GM18858 (cell line): ENCODE data around the gene KCNJ18.
"Not testable (repeated sequence)": the region's sequence is repeated elsewhere in the genome, so short reads cannot be mapped to it uniquely, and the experiment has no call there.

Experiments used
- ATAC-seq: cut with Tn5 transposase; IDR thresholded peaks from one replicate; pipeline ENCODE4 v1.9.1; 2021; ENCODE audit not compliant: unreplicated experiment

Gene KCNJ18

DNA sequence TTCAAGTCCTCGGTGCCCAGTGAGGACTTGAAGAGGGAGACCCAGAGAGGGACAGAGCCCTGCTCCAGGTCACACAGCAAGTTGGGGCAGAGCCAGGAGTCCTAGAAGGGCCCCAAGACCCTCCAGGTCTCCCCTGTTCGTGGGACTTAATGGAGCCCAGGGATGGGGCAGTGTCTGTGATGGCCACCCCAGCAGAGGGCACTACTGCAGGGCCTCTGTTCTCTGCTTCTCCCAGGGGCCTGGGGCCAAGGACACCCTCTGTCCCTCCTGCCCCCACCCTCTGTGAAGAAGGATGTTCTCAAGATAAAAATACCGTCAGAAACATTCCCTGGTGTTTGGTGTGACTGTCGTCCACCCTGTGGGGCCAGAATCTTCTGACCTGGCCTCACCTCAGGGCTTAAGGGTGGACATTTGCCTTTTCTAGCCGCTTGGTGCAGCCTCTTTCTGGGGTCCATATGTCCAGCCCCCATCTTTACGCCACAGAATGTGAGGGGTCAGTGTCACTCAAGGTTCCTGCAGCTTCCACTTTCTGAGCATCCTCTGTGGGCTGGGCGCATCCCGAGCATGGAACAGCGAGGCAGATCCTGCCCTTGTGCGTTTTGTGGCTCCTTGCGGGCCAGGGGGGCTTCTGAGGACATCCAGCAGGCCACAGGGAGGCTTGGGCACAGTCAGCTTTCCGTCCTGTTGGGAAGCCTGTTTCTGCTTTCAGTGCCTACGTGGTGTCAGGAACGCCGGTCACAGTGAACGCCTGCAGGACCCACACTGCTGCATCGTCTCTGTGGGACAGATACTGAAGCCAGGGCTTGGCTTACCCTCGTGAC is at the start of gene KCNJ18:
Gene KCNJ18, plus strand, starts transcription at position 641 of the 821 bp plus-strand sequence. CDS start 10,264 bp downstream, outside the sequence.
- not testable (repeated sequence) for ATAC-seq

DNA sequence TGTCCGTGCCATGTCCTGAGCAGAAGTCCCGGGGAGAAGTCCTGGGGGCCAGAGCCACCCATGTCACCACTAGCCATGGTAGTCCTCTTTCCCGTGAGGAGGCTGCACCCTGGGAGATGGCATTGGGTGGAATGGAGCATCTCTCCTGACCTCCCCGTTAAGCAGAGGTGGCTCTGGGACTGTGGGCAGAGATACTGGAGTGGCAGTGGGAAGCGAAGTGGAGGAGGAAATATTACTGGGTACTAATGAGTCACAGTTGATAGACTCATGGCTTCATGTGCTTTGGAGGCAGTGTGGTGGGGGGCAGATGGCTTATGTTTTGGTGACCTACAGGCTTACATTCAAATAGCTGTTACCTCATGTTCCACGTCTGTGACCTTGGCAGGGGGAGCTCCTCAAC is 44.2 kb upstream of the KCNJ18 start:
- ATAC-seq: not testable (repeated sequence)

DNA sequence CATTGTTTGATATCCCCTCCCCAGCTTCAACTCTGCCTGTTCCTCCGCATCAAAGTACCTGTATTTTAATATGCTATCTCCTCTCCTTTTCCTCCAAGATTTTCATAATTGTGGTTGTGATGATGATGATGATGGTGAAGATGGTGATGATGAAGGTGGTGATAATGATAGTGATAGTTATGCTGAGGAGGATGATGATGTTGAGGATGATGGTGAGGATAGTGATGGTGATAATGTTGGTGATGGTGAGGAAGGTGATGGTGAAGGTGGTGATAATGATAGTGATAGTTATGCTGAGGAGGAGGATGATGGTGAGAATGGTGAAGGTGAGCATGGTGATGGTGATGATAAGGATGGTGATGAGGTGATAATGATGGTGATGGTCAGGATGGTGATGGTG is 42.3 kb upstream of the KCNJ18 start:
- not testable (repeated sequence) for ATAC-seq

DNA sequence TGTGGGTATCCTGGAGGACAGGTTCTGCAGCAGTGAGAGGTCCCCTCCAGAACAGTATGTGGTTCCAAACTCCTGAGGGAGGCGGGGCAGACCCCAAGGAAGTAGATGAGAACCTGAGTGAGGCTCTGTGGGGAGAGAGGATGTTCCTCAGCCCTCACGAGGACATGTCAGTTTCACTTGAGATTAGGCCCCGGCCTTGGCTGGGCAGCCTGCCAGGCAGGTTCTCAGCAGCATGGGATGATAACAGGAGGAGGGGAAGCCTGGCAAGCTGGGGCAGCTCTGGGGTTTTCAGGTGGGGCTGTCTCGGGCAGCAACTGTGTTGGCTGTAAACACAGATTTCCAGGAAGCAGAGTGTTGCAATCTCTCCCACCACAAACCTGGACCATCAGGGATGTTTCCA is 40.3 kb upstream of the KCNJ18 start:
- ATAC-seq: not testable (repeated sequence)

DNA sequence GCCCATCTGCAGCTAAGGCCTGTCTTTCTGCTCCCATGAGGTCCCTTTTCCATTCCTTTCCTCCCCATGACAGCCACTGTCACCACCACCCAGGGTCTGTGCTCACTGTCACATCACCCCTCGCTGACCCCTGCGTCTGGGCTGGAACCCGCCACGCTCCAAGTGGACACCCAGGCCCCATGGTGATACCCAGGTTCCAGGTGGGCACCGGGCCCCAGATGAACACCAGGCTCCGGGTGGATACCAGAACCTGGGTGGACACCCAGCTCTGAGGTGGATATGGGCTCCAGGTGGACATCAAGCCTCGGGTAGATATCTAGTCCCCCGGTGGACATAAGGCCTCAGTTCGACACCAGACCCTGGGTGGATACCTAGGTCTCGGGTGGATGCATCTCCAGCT is 39.1 kb upstream of the KCNJ18 start:
- ATAC-seq: not testable (repeated sequence)

DNA sequence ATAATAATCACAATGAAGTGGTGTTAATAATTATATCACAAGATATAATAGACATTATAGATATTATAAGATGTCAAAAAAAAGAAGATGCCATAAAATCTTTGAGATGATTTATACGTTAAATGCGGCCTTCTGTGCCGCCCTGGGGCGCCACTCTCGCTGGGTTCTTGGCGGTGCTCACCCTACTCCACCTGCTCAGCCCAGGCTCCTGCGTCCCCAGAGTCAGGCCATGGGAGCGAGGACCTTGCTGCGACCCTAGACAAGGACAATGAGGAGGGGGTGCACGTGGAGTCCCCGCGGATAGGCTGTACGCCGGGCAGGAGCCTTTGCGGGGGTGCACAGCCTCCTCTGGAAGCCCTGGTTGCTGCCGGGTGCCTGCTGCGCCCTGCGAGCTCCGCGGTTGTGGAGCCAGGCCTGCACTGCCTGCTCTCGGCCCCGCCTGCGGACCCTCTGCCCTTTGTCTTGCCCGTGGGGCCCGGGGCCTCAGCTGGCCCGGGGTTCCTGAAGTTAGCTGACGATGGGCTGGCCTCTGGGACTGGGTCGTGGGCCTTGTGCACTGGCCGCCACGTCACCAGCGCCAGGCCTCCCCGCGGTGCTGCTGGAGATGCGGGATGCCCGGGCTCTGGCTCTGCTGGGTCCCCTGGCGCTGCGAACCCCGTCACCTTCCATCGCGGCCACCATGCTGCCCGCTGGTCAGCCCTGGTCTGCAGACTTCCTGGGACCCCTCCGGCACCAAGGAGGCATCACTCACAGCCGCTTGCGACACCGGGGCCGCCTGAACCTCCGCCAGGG is 35.6 kb upstream of the KCNJ18 start:
- not testable (repeated sequence) for ATAC-seq

DNA sequence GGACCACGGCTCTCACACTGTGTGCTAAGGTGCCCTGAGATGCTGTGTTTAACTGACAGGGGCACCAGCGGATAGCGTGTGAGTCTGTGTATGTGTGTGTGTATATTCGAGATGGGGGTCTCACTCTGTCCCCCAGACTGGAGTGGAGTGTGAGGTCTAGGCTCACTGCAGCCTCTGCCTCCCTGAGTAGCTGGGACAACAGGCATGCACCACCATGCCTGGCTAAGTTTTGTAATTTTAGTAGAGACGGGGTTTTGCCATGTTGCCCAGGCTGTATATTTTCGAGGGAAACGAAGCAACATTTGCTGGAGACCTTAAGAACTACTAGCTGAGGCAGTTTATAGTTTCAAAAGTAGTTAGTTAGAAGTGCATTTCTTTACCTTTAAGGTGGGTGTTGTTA is 32.7 kb upstream of the KCNJ18 start:
- not testable (repeated sequence) for ATAC-seq

DNA sequence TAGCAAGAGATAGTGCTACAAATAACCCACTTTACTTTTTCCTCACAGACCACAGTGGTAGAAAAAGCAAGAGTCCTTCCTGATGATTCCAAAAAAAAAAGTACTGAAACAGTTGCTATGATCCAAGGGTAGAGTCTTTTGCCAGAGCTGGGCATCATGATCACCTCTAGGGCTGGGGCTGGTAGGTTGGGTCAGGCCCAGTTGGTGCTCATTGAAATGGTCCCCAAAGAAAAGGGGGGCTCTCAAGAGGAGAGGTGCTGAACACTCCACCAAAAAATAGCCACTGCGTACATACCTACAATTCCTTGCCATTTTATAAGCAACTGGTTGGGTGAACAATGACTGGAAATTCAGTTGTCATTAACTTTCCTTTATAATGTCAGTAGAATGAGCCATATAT is 30.9 kb upstream of the KCNJ18 start:
- not testable (repeated sequence) for ATAC-seq

DNA sequence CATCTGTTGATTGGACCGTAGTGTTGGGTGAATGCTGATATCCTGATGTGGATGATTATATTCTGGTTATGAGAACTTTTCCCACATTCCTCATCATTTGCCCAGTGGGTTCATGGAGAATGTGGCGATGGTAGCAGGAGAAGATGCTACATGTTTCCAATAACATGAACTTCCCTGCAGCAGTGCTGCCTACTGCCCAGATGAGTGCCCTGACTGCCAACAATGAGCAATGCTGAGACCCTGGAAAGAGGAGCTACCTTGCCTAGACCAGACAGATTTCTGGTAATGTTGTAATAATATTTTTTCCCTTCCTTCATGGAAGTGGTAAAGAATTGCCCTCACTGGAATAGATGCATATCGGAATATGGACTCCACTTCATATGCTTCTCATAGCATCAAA is 29.2 kb upstream of the KCNJ18 start:
- ATAC-seq: not testable (repeated sequence)

DNA sequence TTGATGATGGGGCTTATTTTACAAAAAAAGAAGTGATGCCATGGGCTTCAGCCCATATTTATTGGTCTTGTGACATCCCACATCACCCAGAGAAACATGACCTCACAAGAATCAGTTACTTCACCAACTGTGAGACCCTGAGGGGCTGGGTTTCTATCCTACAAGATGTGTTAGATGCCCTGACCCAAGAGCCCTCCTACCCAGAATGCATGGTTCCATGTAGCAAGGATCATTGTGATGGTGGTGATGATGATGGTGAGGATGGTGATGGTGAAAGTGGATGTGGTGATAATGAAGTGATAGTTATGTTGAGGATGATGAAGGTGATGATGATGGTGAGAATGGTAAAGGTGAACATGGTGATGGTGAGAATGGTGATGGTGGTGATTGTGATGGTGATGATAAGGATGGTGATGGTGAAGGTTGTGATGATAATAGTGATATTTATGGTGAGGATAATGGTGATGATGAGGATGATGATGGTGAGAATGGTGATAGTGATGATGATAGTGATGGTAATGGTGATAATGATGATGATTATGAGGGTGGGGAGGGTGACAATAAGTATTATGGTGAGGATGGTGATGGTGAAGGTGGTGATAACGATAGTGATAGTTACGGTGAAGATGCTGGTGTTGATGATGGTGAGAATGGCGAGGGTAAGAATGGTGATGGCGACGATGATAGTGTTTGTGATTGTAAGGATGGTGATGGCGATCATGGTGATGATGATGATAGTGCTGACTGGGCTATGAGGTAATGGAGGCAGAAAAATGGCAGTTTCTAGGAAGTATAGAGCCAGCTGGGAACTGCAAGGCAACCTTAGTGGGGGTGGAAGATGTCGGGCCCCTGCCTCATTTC is 28.5 kb upstream of the KCNJ18 start:
- ATAC-seq: not testable (repeated sequence)

DNA sequence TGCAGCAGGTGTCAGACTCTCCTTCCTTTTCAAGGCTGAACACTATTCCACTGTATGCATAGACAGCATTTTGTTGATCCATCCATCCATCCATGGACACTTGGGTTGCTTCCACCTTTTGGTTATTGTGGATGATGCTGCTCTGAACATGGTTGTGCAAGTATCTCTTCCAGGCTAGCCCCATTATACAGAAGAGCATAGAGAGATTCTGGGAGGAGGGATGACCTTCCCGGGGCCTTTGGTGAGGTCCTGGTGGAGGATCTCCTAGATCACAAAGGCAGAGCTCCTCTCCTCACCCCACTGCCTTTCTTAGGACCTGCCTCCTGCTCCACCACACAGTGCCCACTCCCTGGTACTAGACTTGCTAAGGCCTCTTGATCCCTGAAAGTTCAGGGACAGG is 27.2 kb upstream of the KCNJ18 start:
- not testable (repeated sequence) for ATAC-seq

DNA sequence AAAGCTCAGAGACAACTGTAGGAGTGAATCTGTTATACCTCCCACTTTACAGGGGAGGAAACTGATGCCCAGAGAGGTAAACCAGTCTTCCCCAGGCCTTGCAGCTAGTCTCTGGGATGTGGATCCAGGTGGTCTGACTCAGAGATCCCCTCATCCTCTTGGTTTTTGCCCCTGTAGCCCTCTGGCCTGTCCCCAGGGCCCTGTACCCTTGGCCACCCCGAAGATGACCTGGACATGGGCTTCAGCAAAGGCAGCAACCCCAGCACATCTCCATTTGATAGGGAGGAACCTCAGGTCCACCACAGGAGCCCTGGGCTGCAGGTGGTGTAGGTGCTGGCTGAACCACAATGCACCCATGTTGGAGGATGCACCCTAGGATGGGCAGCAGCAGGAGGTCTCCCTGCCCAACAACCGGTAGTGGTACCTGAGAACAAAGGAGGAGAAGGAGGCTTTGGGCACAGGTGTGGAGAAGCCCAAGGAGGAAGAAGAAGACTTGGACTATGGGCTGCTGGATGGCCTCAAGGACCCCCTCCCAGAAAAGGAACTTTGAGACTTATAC is 26.3 kb upstream of the KCNJ18 start:
- not testable (repeated sequence) for ATAC-seq

DNA sequence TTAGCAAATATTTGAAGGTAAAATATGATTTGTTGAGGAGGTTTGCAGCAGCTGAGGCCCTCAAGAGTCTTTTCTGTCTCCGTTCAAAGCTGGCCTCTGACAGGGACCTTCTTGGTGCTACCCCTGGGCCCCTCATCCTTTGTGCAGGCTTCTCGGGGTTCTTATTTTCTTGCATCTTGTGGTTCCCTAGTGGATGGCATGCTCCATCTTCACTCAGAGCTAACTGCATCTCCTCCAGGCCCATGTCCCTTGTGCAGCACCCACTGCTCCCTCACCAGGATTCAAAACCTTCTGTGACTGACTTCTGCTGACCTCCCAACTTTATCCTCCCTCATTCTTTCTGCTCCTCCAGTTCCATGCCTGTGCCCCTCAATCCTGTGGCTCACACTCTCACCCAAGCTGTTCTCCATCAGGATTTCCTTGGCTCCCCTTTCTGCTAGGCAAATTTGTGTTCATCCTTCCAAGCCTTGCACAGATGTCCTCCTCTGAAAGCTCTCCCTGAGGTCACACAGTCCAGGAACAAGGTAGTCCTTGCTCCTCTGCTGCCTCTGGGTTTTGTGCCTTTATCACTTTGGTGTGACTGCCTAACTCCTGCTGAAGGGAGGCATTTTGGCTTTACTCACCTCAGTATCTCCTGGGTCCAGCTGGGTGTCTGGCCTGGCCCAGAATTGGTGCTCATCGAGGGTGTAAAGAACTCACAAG is 25.5 kb upstream of the KCNJ18 start:
- not testable (repeated sequence) for ATAC-seq

DNA sequence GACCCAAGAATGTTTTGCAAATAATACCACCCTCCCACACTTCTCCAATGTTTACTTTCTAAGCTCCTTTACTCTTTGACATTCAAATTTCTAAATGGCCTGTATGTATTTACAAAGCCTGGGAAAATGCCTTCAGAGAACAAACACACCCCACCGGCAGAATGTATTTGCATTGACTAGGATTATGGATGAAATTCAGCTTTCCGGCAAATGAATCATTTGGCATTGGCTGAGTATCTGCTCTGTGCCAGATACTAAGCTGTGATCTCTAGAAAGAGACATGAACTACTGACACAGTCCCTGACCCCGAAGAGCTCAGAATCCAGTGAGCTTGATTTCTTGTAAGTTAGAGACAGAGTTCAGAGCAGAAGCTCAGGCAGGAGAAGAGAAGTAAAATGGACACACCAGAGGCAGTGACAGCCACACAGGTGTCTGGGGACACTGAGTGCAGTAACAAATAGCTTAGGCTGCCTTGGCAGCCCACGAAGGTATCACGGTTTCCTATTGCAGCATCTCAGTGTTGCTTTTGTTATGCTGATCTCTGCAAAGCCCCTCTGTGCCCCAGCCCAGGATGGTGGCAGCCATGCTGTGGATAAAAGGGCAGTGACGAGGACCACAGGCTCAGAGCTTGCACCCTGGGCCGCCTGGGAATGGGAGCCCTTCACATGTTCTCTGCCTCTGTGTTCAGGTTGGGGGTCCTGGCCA is 24.8 kb upstream of the KCNJ18 start:
- ATAC-seq: not testable (repeated sequence)

DNA sequence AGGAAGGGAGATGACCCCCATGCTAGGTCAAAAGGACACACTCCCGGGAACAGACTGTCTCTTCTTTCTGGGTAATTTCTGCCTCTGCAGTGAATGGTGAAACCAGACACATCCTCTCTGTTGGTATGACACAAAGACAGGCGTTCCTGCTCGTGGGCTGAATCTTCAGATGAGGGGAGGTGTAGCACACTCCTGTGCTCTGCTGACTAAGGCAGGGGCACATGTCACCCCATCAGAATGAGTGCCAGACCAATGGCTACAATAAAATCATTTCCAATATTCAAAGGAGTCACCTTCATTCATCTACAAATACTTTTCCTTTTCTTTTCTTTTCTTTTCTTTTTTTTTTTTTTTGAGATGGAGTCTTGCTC is 24.2 kb upstream of the KCNJ18 start:
- ATAC-seq: not testable (repeated sequence)

DNA sequence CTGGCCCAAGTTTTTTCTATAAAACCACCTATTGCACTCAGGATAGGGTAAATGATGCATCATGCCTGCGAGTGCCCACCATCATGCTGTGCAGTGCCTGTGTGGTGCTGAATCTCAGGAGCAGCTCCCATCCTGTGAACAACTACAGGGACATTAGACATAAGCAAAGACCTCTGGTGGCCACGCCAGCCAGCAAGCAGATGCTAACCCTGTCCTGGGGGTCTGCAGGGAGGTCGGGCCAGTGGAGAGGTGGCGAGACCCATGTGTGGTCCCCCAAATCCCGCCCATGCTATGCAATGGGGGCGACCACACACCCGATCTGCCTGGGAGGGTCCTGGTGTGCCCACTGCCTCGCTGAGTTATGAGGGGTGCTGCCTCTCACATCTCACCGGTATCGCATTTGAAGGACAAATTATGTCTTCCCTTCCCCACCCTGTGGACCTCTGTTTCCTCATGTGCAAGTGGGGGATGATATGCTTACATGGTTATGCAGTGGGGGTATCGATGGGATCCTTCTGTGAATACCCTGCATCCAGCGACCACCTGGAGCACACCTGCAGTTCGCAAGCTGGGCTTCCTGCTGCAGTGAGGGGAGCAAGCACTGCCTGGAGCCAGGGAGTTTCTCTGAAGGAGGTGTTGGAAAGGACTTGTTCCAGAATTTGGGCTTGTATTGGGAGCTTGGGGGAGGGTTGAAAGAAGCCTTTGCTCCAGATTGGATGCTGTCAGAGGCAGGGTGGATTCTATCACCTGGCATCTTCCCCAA is 23.4 kb upstream of the KCNJ18 start:
- not testable (repeated sequence) for ATAC-seq

DNA sequence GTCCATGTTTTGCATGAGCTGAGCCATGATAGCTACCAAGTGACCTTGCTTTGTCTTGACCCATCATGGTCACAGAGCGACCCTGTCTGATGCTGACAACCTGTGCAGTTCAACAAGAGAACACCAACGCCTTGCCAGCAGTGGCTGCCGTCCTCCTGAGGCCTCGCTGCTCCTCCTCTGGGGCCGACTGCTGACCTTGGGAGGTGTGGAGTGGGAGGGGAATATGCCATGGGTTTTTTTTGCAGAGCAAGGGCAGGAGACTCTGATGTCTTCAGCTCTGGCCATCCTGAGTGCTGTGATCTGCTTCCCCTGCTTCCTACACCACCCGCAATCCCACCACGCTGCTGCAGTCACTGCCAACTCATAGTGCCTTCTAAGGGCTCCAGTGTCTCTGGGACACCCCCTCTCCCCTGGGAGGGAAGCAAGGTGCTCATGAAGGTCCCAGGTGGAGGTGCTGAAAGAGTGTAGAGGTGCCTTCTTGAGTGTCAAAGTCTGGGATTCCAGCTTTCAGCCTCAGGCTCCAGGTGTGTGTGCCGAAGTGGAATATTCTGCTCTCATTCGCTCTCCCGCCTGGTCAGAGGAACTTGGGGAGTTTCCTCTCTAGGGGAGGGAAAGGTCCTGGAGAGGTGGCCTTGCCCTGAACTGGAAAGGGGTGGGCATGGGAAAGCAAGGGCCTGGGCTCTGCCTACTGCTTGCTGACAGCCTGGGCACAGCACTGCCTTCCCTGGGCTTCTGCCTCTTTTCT is 22.5 kb upstream of the KCNJ18 start:
- not testable (repeated sequence) for ATAC-seq
